Progenitor cell of endocrine pancreas (in vitro differentiated cells): ENCODE measurements around the gene NLRP9. TPM values are rescaled to one million over a fixed set of nuclear protein-coding genes. Genes with fewer than 3 reads are reported as not detected.

ENCODE experiments used
- DNase-seq: peaks from one replicate; pipeline ENCODE4 v3.0.0; 2021; ENCODE audit warnings: low spot score; ENCODE audit not compliant: unreplicated experiment
- H3K27ac Mint-ChIP-seq: 2 replicates; pipeline ENCODE4 v1.8.0; 2021; ENCODE audit warnings: mild to moderate bottlenecking, moderate library complexity, mixed read lengths
- H3K27me3 Mint-ChIP-seq: 2 replicates; pipeline ENCODE4 v1.8.0; 2021; ENCODE audit warnings: mixed read lengths
- H3K36me3 Mint-ChIP-seq: 2 replicates; pipeline ENCODE4 v1.8.0; 2022; ENCODE audit warnings: mixed read lengths; ENCODE audit not compliant: insufficient read depth
- H3K4me1 Mint-ChIP-seq: 2 replicates; pipeline ENCODE4 v1.8.0; 2021; ENCODE audit warnings: low read depth, mixed read lengths
- H3K4me3 Mint-ChIP-seq: 2 replicates; pipeline ENCODE4 v1.8.0; 2021; ENCODE audit warnings: low read depth, mild to moderate bottlenecking, moderate library complexity, mixed read lengths
- H3K9me3 Mint-ChIP-seq: 2 replicates; pipeline ENCODE4 v1.8.0; 2021; ENCODE audit warnings: low read depth, mixed read lengths
- total RNA-seq: library from RNA; stranded (reverse); gene quantifications from 2 replicates; pipeline ENCODE4 v1.2.1, GENCODE V29; 2021
- TF ChIP-seq, protein P1 (sequence below): fragments of 200-600 bp; sonication (generic); IDR thresholded peaks from one replicate; pipeline ENCODE4 v1.5.0; 2021; ENCODE audit warnings: antibody characterized with exemption, mild to moderate bottlenecking; ENCODE audit not compliant: unreplicated experiment

Gene NLRP9
- total RNA-seq, 1 donor from 2014 or later: not detected

DNA sequence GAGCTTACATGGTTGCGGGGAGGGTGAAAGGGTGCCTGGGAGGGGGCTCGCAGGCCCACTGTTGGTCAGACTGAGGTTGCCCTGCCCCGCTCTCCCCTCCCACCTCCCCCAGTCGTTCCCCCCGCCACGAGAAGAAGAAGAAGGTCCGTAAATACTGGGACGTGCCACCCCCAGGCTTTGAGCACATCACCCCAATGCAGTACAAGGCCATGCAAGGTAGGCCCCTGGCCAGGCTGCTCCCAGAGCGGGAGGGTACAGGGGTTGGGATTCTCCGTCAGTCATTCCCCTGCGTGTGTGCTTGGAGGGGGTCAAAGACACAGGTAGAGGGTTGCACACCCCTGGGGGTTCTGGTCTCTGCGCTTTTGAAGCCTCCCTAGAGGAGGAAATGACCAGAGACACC lies 77.8 kb downstream of the NLRP9 start:
- H3K27ac Mint-ChIP-seq: no peak overlapping the region
- peaks cover 24% of the 10 kb centered on the region for H3K4me1 Mint-ChIP-seq
- H3K9me3 Mint-ChIP-seq: no peaks in the 10 kb centered on the region
- no peak overlapping the region for H3K4me3 Mint-ChIP-seq
- H3K27me3 Mint-ChIP-seq: no peaks in the 10 kb centered on the region
- DNase-seq: no peak
- TF ChIP-seq, protein P1, sequence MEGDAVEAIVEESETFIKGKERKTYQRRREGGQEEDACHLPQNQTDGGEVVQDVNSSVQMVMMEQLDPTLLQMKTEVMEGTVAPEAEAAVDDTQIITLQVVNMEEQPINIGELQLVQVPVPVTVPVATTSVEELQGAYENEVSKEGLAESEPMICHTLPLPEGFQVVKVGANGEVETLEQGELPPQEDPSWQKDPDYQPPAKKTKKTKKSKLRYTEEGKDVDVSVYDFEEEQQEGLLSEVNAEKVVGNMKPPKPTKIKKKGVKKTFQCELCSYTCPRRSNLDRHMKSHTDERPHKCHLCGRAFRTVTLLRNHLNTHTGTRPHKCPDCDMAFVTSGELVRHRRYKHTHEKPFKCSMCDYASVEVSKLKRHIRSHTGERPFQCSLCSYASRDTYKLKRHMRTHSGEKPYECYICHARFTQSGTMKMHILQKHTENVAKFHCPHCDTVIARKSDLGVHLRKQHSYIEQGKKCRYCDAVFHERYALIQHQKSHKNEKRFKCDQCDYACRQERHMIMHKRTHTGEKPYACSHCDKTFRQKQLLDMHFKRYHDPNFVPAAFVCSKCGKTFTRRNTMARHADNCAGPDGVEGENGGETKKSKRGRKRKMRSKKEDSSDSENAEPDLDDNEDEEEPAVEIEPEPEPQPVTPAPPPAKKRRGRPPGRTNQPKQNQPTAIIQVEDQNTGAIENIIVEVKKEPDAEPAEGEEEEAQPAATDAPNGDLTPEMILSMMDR: no peak
- H3K36me3 Mint-ChIP-seq: peaks cover 15% of the 10 kb centered on the region

DNA sequence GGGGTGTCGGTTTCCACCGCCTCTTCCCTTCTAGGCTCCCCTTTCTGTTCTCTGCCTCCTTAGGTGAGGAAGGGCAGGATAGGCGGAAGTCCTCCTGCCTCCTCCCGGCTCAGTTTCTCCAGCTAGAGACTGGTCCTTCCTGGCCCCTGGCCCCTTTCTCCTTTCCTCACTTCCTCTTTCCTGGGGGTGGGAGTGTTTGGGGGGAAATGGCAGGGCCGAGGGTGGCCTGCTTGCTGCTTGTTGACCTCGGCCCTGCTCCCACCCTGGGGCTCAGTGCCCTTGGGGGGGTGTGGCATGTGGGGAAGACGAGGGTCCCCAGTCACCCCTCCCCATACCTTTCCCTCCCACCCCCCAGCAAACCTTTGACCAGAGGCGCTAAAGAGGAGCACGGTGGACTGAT lies 78.4 kb downstream of the NLRP9 start:
- H3K4me3 Mint-ChIP-seq: no peak overlapping the region
- peaks cover 24% of the 10 kb centered on the region for H3K4me1 Mint-ChIP-seq
- H3K36me3 Mint-ChIP-seq: peaks cover 15% of the 10 kb centered on the region

DNA sequence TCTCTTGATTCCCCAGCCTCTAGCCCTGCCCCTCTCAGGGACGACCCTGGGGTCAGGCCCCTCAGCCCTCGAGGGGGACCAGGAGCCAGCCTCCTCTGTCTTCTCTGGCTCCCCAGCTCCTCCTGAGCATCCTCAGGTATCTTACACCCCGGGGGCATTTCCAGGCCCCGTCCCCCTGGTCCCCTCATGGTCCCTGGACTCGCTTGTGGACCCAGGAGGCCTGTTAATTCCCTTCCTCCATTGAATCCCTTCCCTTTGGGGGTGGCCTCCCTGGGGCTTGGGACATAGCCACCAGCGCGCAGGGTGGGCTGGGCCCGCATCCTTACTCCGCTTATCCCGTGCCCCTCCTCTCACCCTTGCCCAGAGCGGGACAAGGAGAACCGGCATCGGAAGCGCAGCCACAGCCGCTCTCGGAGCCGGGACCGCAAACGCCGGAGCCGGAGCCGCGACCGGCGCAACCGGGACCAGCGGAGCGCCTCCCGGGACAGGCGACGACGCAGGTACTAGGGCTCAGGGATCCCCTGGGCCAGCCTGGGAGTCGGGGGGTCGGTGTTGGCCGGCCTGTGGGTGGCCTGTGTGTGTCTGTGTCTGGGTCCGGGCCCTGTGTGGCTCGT lies 79.2 kb downstream of the NLRP9 start:
- Mint-ChIP-seq H3K4me1 (peaks cover 24% of the 10 kb centered on the region), H3K36me3 (peaks cover 15% of the 10 kb centered on the region), H3K27ac (peak overlapping the region; percentile 89), H3K9me3 (no peaks in the 10 kb centered on the region), H3K4me3 (no peak overlapping the region), H3K27me3 (no peaks in the 10 kb centered on the region)
- no peak for DNase-seq
- TF ChIP-seq, protein P1: no peak

More for the DNA sequence above, 78.4 kb downstream of the NLRP9 start:
- TF ChIP-seq, protein P1: no peak
- Mint-ChIP-seq H3K27ac (peak overlapping the region; percentile 89), H3K9me3 (no peaks in the 10 kb centered on the region), H3K27me3 (no peaks in the 10 kb centered on the region)
- no peak for DNase-seq

Other genes with a start within 250 kb of the NLRP9 start
- gene SSC5D, start 250.0 kb downstream of the NLRP9 start, total RNA-seq: 1.1 and 1.6 TPM in 2 replicates
- gene SBK2, start 201.3 kb downstream of the NLRP9 start, total RNA-seq: 1.9 and 2.3 TPM in 2 replicates
- 0.64 TPM in 1 of 2 replicates, not detected in the other for gene SBK3, start 192.9 kb downstream of the NLRP9 start, total RNA-seq
- 26.6 and 29.1 TPM in 2 replicates for gene ZNF579, start 157.6 kb downstream of the NLRP9 start, total RNA-seq
- gene FIZ1, start 138.9 kb downstream of the NLRP9 start, total RNA-seq: 35.5 and 39.0 TPM in 2 replicates
- gene ZNF524, start 138.1 kb downstream of the NLRP9 start, total RNA-seq: 7.9 and 8.5 TPM in 2 replicates
- 19.0 and 19.9 TPM in 2 replicates for gene ZNF865, start 132.8 kb downstream of the NLRP9 start, total RNA-seq
- gene ZNF784, start 113.8 kb downstream of the NLRP9 start, total RNA-seq: 14.6 and 15.3 TPM in 2 replicates
- 45.9 and 46.2 TPM in 2 replicates for gene ZNF580, start 97.4 kb downstream of the NLRP9 start, total RNA-seq
- 38.8 and 40.1 TPM in 2 replicates for gene ZNF581, start 94.8 kb downstream of the NLRP9 start, total RNA-seq
- gene CCDC106, start 90.2 kb downstream of the NLRP9 start, total RNA-seq: 23.0 and 23.9 TPM in 2 replicates
- gene U2AF2, start 83.4 kb downstream of the NLRP9 start, total RNA-seq: 275 and 281 TPM in 2 replicates
- 115 and 118 TPM in 2 replicates for gene EPN1, start 63.2 kb downstream of the NLRP9 start, total RNA-seq
- not detected in 2 replicates for gene RFPL4A, start 20.7 kb upstream of the NLRP9 start, total RNA-seq
- not detected in 2 replicates for gene RFPL4AL1, start 30.7 kb upstream of the NLRP9 start, total RNA-seq
- not detected in 2 replicates for gene NLRP11, start 93.6 kb upstream of the NLRP9 start, total RNA-seq
- not detected in 2 replicates for gene NLRP4, start 98.1 kb upstream of the NLRP9 start, total RNA-seq
- gene NLRP13, start 193.9 kb upstream of the NLRP9 start, total RNA-seq: not detected in 2 replicates
- gene NLRP8, start 209.4 kb upstream of the NLRP9 start, total RNA-seq: not detected in 2 replicates
- not detected in 2 replicates for gene NLRP5, start 248.4 kb upstream of the NLRP9 start, total RNA-seq